KOPT-K1 (cell line): Measurements from ENCODE around the gene CFAP157.

ENCODE experiments used
- H3K27ac ChIP-seq: fragments of 200-600 bp; sonication (generic); 2 replicates; pipeline ENCODE4 v1.5.1; 2016; ENCODE audit warnings: antibody characterized with exemption, mild to moderate bottlenecking, low read depth, low read length; ENCODE audit not compliant: poor library complexity, severe bottlenecking
- H3K36me3 ChIP-seq: fragments of 200-600 bp; sonication (generic); 2 replicates; pipeline ENCODE4 v1.5.1; 2017; ENCODE audit warnings: antibody characterized with exemption, mild to moderate bottlenecking, low read length, moderate library complexity; ENCODE audit not compliant: insufficient read depth
- H3K9me3 ChIP-seq: fragments of 200-600 bp; sonication (generic); 2 replicates; pipeline ENCODE4 v1.5.1; 2017; ENCODE audit warnings: antibody characterized with exemption, low read length, mild to moderate bottlenecking; ENCODE audit not compliant: insufficient read depth, poor library complexity, severe bottlenecking

CFAP157 gene

DNA sequence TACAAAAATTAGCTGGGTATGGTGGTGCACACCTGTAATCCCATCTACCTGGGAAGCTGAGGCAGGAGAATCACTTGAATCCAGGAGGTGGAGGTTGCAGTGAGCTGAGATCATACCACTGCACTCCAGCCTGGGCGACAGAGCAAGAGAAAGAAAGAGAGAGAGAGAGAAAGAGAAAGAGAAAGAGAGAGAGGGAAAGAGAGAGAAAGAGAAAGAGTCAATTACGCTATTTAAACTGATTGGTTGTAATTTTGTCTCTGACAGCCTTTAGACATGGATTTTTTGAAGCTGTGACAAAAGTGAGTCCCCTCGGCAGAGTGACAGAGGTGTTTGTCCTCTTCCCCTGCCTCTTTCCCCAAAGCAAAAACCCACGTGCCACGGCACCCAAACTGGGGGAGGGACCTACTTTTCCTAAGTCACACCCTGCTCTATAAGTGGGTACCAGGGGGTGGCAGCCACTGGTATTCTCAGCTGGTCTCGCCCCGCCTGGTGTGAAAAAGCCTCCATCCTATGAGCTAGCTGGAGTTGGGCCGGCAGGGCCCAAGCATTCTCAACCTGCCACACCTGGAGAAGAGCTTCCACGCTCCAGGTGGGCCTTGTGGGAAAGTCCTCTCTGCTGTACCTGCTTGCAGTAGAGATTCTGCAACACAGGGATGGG, 3.4 kb upstream of the CFAP157 start:
- H3K27ac ChIP-seq, result no peak overlapping the region
- H3K36me3 ChIP-seq, result no peaks in the 10 kb centered on the region
- no peaks in the 10 kb centered on the region for H3K9me3 ChIP-seq

DNA sequence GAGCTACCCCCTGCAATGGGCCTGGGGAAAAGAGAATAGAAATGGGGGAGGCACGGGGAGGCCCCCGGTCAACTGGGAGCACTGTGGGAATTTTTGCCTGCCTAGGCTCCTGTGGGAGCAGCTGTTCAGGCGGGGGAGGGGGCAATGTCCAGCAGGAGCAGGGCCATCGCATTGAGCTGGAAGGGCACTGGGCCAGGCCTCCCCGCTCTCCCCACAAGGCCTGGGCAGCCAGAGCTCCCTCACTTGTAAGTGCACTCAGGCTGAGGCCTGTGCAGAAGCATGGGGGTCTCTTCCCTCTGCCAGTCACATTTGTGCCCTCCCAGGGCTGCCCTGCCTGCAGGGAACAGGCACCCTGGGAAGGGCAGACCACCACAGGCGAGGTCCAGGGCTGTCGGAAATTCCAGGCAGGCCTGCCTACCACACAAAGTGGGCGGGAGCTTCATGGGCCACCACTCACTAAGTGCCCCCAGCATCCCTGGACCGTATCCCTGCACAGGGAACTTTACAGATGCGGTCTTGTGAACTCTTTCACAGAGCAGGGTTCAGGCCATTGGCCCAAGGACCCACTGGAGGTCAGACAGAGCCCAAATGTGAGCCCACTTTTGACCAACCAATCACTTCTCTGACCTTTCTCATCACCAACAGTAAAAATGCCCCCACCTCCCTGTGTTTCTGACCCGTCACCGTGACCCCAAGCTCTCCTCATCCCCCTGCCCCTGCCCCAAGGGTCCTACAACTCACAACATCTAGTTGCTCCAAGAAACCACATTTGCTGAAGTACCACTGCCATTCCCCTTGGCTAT, 1.0 kb upstream of the CFAP157 start:
- no peak overlapping the region for H3K27ac ChIP-seq
- no peaks in the 10 kb centered on the region for H3K9me3 ChIP-seq
- H3K36me3 ChIP-seq, result no peaks in the 10 kb centered on the region

DNA sequence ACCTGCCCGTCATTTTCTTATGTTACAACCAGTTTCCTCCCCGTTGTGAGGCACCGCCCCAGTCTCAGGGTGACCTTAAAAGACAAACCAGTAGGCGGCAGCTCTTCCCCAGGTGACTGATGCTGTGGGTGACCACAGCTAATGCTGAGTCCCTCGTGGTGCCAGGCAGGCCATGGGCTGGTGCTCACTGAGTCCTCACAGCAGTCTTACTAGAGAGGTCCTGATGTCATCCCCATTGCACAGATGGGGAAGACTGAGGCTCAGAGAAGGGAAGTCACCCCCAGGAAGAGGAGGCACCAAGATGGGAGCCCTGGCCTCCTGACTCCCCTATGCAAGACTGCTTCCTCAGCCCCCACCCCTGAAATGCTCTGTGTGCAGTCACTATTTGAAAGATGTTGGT, 978 bp downstream of the CFAP157 start:
- Histone ChIP-seq H3K27ac (no peak overlapping the region), H3K9me3 (no peaks in the 10 kb centered on the region), H3K36me3 (no peaks in the 10 kb centered on the region)

DNA sequence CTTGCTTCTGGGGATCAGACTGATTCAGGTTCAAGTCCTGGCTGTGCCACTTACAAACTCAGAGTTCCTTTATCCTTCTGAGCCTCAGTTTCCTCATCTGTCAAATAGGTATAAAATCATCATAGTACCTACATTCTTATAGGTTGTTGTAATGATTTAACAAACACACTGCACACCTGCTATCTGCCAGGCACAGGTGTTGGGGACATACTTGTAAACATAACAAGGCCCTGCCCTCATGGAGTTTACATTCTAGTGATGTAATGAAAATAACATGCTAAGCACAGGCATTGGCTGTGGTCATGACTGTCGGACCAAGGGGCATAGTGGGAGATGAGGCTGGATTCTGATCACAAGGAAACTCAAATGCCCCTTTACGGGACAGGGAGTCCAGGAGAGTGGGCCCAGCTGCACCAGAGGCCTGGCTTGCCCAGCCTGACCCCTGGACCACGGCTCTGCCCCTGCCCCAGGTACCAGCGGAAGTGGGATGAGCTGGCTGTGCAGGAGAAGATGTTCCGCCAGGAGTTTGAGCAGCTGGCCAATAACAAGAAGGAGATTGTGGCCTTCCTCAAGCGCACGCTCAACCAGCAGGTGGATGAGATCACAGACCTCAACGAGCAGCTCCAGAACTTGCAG, 2.3 kb downstream of the CFAP157 start:
- no peaks in the 10 kb centered on the region for H3K36me3 ChIP-seq
- H3K27ac ChIP-seq, result no peak overlapping the region
- no peaks in the 10 kb centered on the region for H3K9me3 ChIP-seq

DNA sequence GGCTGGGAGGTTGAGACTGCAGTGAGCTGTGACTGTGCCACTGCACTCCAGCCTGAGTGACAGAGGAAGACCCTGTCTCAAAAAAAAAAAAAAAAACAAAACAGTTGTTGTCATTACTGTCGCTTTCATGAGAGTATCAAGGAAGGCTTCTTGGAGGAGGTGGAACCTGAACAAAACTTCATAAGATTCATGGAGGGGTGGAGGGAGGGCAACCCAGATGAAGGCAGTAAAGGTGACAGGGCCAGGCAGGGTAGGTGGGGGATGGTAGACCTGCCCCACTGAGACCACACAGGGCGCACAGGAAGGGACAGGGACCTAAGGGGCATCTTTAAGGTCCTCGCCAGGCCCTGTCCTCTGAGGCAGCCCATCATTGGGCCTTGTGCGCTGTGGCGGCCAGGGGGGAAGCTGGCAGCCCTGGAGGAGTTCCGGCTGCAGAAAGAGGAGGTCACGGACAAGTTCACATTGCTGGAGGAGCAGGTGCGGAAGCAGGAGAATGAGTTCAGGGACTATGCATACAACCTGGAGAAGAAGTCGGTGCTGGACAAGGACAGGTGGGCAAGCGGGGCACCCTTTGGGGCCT, 3.5 kb downstream of the CFAP157 start:
- Histone ChIP-seq H3K9me3 (no peaks in the 10 kb centered on the region), H3K36me3 (no peaks in the 10 kb centered on the region), H3K27ac (no peak overlapping the region)

DNA sequence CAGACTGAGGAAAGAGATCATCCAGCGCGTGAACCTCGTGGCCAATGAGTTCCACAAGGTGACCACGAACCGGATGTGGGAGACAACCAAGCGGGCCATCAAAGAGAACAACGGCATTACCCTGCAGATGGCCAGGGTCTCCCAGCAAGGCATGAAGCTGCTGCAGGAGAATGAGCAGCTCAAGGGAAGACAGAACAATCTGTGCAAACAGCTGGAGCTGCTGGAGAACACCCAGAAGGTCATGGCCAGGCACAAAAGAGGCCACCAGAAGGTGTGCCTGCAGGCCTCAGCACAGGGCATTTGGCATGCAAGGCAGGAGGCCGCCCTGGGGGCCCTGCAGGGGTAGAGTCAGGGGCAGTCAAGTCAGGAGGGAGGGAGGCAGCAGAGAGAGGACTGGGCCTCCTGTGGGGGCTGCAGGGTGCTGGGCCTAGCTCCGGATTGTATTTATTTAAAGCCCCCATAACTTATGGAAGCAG, 4.5 kb downstream of the CFAP157 start:
- Histone ChIP-seq H3K27ac (no peak overlapping the region), H3K36me3 (no peaks in the 10 kb centered on the region), H3K9me3 (no peaks in the 10 kb centered on the region)

DNA sequence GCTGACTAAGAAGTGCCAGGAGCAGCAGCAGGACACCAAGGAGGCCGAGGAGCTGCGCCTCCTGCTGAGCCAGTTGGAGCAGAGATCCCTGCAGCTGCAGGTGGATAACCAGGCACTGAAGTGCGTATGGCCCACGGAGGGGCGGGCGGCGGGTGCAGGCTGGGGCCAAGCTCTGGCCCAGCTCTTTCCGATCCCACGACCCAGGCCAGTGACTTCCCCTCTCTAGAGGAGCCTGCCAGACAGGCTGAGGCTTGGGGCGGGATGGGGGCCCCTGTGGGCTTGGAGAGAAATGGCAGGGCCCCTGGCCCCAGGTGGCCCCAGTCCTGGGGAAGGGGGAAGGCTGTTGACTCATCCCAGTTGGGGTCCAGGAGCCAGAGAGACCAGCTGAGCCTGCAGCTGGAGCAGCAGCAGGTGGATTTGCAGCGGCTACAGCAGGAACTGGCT, 5.1 kb downstream of the CFAP157 start:
- H3K36me3 ChIP-seq, result no peaks in the 10 kb centered on the region
- H3K27ac ChIP-seq, result no peak overlapping the region
- H3K9me3 ChIP-seq, result no peaks in the 10 kb centered on the region

DNA sequence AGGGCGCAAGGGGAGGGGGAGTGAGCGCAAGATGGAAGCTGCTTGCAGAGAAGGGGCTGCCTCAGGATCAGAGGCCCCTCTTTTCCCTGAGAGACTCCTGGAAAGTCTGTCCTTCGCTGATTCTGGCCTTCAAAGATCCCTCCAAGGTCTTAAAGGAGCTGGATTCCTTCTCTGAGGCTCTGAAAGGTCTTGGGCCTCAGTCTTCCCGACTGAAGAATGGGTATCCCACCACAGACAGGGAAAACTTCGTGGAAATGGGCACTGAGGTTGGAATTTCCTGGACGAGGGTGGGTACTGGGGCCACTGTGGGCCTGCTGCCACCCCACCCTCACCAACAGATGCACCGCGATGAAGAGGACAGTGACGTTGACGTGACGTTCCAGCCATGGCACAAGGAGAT, 5.6 kb downstream of the CFAP157 start:
- no peaks in the 10 kb centered on the region for H3K9me3 ChIP-seq
- H3K27ac ChIP-seq, result no peak overlapping the region
- no peaks in the 10 kb centered on the region for H3K36me3 ChIP-seq

DNA sequence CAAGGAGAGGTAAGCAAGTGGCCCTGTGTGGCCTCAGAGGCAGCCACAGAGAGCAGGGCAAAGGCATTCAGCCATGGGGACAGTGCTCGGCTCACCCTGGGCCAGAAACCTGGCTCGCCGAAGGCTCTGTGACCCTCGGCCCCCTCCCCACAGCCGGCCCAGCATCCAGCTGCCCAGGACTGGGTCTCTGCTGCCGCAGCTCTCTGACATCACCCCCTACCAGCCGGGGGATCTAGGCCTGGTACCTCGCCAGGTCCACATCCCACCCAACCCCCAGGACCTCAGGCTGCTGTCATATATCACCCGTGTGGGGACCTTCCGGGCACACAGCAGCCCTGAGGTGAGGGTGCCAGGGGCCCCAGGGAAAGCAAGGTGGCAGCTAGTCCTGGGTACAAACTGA, 6.1 kb downstream of the CFAP157 start:
- H3K27ac ChIP-seq, result no peak overlapping the region
- H3K9me3 ChIP-seq, result no peaks in the 10 kb centered on the region
- H3K36me3 ChIP-seq, result no peaks in the 10 kb centered on the region

DNA sequence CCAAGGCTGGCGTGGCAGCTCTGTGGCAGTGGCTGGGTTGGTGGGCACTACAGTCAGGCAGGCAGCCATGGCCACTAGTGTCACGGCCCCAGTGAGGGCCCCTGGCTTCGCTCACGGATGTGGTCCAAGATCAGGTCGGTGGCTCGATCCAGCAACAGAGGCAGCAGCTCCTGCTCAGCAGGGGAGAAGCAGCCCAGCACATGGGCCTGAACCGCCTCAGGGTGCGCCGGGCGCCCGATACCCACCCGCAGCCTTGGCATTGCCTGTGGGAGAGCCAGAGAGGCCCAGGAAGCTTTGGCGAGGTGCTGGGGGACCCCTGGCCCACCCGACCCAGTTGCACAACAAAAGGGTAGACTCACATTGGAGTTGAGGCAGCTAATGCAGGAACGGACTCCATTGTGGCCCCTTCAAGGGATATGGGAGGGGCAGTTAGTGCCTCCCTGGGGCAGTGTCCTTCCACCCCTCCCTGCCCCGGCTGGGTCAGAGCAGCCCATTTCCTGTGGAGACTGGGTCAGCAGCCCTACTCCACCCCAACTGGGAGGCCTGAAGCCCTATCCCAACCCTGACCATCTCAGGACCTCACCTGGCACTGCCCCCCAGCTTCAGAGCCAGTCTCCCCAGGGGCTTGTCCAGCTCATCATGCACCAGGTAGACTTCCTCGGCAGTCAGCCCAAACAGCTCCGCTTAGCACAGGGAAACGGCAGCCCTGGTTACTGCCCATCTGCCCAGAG, 7.4 kb downstream of the CFAP157 start:
- no peaks in the 10 kb centered on the region for H3K36me3 ChIP-seq
- no peaks in the 10 kb centered on the region for H3K9me3 ChIP-seq
- no peak overlapping the region for H3K27ac ChIP-seq

DNA sequence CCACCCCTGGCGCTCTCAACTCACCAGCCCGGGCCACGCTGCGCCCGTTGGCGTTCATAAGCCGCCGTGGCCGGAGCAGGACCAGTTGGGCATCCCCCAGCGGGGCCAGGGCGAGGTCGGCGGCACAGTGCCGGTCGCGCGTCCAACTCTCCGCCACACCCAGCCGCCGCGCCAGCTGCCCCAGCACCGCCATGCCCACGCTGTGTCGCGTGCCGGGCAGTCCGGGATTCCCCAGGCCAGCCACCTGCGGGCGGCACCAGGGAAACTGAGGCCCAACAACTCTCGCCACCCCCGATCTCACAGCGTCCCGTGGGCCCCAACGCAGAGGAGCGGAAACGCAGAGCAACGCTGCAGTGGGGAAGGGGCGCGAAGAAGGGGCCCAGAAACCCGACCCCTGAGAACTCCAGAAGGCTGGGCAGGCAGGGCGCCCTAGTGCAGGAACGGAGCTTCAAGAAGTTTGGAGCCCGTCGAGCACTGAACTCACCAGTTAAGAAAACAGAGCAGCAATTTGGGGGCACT, 8.2 kb downstream of the CFAP157 start:
- no peaks in the 10 kb centered on the region for H3K9me3 ChIP-seq
- H3K36me3 ChIP-seq, result no peaks in the 10 kb centered on the region
- H3K27ac ChIP-seq, result peak overlapping the region; percentile 39

DNA sequence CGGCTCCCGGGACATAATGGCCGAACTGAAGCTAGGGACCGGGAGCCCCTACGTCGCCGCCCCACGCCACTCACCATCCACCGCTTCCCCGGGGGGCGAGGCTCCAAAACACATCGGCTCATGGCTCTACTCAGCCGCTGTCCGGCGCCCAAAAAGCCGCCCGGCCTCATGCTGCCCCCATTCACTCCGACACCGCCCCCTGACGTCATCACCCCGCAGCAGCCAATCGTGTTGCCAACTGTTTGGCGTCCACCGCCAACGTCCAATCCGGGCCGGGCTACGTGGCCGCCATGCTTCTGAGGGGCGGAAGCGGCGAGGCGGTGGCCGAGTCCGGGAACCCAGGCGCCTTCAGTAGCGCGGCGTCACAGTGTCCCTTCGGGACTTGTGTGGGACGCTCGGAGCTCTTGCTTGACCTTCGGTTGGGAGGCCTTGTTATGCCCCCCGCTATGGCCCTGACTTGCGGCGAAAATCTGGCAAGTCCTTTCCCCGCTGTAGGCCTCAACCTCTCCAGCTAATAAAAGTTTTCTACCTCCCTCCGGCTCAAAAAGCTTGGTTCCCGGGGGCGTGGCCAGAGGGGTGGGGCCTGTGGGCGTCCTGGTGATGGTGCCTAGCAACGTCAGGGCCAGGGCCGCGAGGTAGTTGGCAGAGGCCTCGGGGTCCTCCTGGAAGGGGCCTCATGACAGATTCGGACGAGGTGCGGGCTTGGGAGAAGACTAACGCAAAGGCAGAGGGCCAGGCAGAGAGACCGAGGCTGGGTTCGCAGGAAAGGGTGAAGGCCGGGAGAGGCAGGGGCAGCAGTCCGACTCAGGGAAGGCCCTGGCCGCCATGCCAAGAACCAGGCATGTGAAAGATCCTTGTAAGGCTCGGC, 8.9 kb downstream of the CFAP157 start, which contains the start of the genes PTRH1 and TTC16:
Gene PTRH1 (minus strand): TSS at position 194 of the 868 bp plus-strand sequence. CDS start 24 bp downstream, at position 170.
Gene TTC16 (plus strand): TSS at position 610 of the 868 bp plus-strand sequence. CDS start 67 bp downstream, at position 677.
- H3K36me3 ChIP-seq, result no peaks in the 10 kb centered on the region
- no peaks in the 10 kb centered on the region for H3K9me3 ChIP-seq
- peak within 1 kb of the TSS; percentile 39 for H3K27ac ChIP-seq

DNA sequence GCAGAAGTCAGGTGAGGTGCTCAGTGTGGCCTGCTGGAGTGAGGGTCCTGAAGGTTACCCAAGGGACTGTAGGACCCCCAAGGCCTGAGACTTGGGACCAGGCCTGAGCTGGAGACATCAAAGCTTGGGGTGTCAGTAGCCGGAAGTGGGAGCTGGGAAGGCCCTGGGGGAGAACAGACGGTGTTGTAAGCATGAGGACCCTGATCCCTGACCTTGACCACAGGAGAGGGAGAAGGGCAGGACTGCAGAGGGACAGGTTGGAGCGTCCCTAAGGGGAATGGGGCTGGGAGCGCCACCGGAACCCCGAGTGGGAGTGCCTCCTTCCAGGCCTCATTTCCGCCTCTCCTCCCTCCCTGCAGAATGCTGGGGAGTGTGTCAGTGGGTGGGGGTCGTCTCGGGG, 9.6 kb downstream of the CFAP157 start:
- Histone ChIP-seq H3K36me3 (no peaks in the 10 kb centered on the region), H3K27ac (no peak overlapping the region), H3K9me3 (no peaks in the 10 kb centered on the region)
